ENCODE measurements around the gene PCDHGA11. TPM values are rescaled to one million over a fixed set of nuclear protein-coding genes. Genes with fewer than 3 reads are reported as not detected.
"Not testable (repeated sequence)": the region's sequence is repeated elsewhere in the genome, so short reads cannot be mapped to it uniquely, and the experiment has no call there.

Gene PCDHGA11
- total RNA-seq, 1 experiment from 2014 or later: 0.66 TPM

DNA sequence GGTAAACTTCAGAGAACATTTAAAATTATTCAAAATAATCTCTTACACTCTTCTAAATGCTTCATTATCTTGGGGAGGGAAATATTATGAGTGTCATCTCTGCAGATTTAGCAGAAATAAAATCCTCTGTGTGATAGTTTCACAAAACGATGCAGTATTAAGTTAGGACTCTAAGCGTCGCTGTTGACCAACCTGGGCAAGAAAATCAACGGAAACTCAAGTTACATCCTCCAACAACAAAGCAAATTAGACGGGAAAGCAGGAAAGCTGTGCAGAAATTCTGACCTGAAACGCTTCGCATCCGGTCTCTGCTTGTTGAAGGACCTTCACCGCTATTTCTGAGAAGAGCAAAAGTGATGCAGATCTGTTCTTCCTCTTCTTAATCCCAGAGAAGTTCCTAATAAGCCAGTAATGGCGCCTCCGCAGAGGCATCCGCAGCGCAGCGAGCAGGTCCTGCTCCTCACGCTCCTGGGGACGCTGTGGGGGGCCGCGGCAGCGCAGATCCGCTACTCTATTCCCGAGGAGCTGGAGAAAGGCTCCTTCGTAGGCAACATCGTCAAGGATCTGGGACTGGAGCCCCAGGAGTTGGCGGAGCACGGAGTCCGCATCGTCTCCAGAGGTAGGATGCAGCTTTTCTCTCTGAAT lies 47.1 kb upstream of the PCDHGA11 start, which contains the start of gene PCDHGA6:
PCDHGA6 (plus strand) TSS at position 219 of the 645 bp plus-strand sequence; CDS start at position 412, 193 bp downstream.
- Histone ChIP-seq H3K4me1 (ENCODE audit: insufficient read depth, low read length) (no peaks in the 10 kb centered on the region), H2AFZ (ENCODE audit: low read length) (no peak within 1 kb of the TSS), H3K27ac (ENCODE audit: low read length) (no peak within 1 kb of the TSS), H3K27me3 (ENCODE audit: low read length) (no peaks in the 10 kb centered on the region), H3K9me2 (replicated peaks; ENCODE audit: low read length) (no peaks in the 10 kb centered on the region), H4K20me1 (ENCODE audit: low read length) (no peaks in the 10 kb centered on the region), H3K36me3 (ENCODE audit: low read depth, low read length) (no peaks in the 10 kb centered on the region), H3K4me3 (ENCODE audit: low read length) (no peak within 1 kb of the TSS), H3K79me2 (ENCODE audit: low read length) (no peaks in the 10 kb centered on the region), H3F3A (ENCODE audit: low read length, unreplicated experiment) (no peaks in the 10 kb centered on the region), H3K9me3 (ENCODE audit: low read length) (no peaks in the 10 kb centered on the region), H3K4me2 (ENCODE audit: low read length) (no peak within 1 kb of the TSS), H3K9ac (ENCODE audit: low read length) (no peak within 1 kb of the TSS)
- no TSS peak for BruUV-seq (replicated peaks)
- CTCF ChIA-PET: no interaction called here
- TF ChIP-seq EZH2 (IDR thresholded peaks at IDR 0.05; ENCODE audit: low read length, unreplicated experiment) (no peak), EZH2phosphoT487 (IDR thresholded peaks at IDR 0.05; ENCODE audit: borderline replicate concordance, low read length) (no peak)
- TF ChIP-seq, protein P1, sequence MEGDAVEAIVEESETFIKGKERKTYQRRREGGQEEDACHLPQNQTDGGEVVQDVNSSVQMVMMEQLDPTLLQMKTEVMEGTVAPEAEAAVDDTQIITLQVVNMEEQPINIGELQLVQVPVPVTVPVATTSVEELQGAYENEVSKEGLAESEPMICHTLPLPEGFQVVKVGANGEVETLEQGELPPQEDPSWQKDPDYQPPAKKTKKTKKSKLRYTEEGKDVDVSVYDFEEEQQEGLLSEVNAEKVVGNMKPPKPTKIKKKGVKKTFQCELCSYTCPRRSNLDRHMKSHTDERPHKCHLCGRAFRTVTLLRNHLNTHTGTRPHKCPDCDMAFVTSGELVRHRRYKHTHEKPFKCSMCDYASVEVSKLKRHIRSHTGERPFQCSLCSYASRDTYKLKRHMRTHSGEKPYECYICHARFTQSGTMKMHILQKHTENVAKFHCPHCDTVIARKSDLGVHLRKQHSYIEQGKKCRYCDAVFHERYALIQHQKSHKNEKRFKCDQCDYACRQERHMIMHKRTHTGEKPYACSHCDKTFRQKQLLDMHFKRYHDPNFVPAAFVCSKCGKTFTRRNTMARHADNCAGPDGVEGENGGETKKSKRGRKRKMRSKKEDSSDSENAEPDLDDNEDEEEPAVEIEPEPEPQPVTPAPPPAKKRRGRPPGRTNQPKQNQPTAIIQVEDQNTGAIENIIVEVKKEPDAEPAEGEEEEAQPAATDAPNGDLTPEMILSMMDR (conservative IDR thresholded peaks at IDR 0.05; ENCODE audit: low read depth, low read length): no peak
- intact Hi-C loops (cut with micrococcal nuclease): no loop called here
- ATAC-seq (no peak), DNase-seq (no peak)
- POLR2A ChIA-PET (ENCODE audit: unreplicated experiment): no interaction called here

DNA sequence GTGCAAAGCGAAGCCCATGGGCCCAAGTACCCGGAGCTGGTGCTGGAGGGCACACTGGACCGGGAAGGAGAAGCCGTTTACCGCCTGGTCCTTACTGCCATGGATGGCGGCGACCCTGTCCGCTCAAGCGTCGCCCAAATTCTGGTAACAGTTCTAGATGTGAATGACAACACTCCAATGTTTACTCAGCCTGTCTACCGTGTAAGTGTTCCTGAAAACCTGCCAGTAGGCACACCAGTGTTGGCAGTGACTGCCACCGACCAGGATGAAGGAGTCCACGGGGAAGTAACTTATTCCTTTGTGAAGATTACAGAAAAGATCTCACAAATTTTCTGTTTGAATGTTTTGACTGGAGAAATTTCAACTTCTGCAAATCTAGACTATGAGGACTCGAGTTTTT lies 46.2 kb upstream of the PCDHGA11 start:
- BruUV-seq (replicated peaks): no TSS peak
- no peak for TF ChIP-seq EZH2 (IDR thresholded peaks at IDR 0.05; ENCODE audit: low read length, unreplicated experiment)
- TF ChIP-seq EZH2phosphoT487 (IDR thresholded peaks at IDR 0.05; ENCODE audit: borderline replicate concordance, low read length): no peak
- TF ChIP-seq, protein P1 (conservative IDR thresholded peaks at IDR 0.05; ENCODE audit: low read depth, low read length): no peak
- intact Hi-C loops (cut with micrococcal nuclease): no loop called here
- ChIA-PET CTCF (no interaction called here), POLR2A (ENCODE audit: unreplicated experiment) (no interaction called here)
- H3K9ac ChIP-seq (ENCODE audit: low read length): no peak overlapping the region
- no peak overlapping the region for H3K27ac ChIP-seq (ENCODE audit: low read length)
- H2AFZ ChIP-seq (ENCODE audit: low read length): no peak overlapping the region
- H3F3A ChIP-seq (ENCODE audit: low read length, unreplicated experiment): no peaks in the 10 kb centered on the region
- H3K4me1 ChIP-seq (ENCODE audit: insufficient read depth, low read length): no peaks in the 10 kb centered on the region
- H3K4me3 ChIP-seq (ENCODE audit: low read length): no peak overlapping the region
- H3K9me2 ChIP-seq (replicated peaks; ENCODE audit: low read length): no peaks in the 10 kb centered on the region
- no peaks in the 10 kb centered on the region for H4K20me1 ChIP-seq (ENCODE audit: low read length)
- H3K9me3 ChIP-seq (ENCODE audit: low read length): 0 out of 2 replicates have a peak, but pooled peaks cover 3% of the 10 kb centered on the region
- no peaks in the 10 kb centered on the region for H3K27me3 ChIP-seq (ENCODE audit: low read length)
- ATAC-seq: no peak
- no peak for DNase-seq
- H3K79me2 ChIP-seq (ENCODE audit: low read length): no peaks in the 10 kb centered on the region
- H3K4me2 ChIP-seq (ENCODE audit: low read length): no peak overlapping the region
- no peaks in the 10 kb centered on the region for H3K36me3 ChIP-seq (ENCODE audit: low read depth, low read length)

DNA sequence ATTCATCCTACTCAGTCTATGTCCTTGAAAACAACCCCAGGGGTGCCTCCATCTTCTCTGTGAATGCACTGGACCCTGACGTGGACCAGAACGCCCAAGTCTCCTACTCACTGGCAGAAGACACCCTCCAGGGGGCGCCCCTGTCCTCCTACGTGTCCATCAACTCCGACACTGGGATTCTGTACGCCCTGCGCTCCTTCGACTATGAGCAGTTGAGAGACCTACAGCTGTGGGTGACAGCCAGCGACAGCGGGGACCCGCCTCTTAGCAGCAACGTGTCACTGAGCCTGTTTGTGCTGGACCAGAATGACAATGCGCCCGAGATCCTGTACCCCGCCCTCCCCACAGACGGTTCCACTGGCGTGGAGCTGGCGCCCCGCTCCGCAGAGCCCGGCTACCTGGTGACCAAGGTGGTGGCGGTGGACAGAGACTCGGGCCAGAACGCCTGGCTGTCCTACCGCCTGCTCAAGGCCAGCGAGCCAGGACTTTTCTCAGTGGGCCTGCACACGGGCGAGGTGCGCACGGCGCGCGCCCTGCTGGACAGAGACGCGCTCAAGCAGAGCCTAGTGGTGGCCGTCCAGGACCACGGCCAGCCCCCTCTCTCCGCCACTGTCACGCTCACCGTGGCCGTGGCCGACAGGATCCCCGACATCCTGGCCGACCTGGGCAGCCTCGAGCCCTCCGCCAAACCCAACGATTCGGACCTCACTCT lies 45.3 kb upstream of the PCDHGA11 start:
- intact Hi-C loops (cut with micrococcal nuclease); H3K4me1 ChIP-seq (ENCODE audit: insufficient read depth, low read length); POLR2A ChIA-PET (ENCODE audit: unreplicated experiment): not testable (repeated sequence)

More for the DNA sequence above, 45.3 kb upstream of the PCDHGA11 start:
- H3K36me3 ChIP-seq (ENCODE audit: low read depth, low read length); H3K9ac ChIP-seq (ENCODE audit: low read length); BruUV-seq (replicated peaks); CTCF ChIA-PET; H3F3A ChIP-seq (ENCODE audit: low read length, unreplicated experiment); H3K9me2 ChIP-seq (replicated peaks; ENCODE audit: low read length); H4K20me1 ChIP-seq (ENCODE audit: low read length); DNase-seq; H2AFZ ChIP-seq (ENCODE audit: low read length); H3K4me2 ChIP-seq (ENCODE audit: low read length); ATAC-seq; H3K27ac ChIP-seq (ENCODE audit: low read length); H3K4me3 ChIP-seq (ENCODE audit: low read length); H3K9me3 ChIP-seq (ENCODE audit: low read length); H3K79me2 ChIP-seq (ENCODE audit: low read length); H3K27me3 ChIP-seq (ENCODE audit: low read length): not testable (repeated sequence)

Measured in PC-3 (cell line).